Tibial nerve (tissue), 4 donors: ENCODE results near the gene RASGRF1. TPM values are rescaled to one million over a fixed set of nuclear protein-coding genes. Genes with fewer than 3 reads are reported as not detected.

Experiments used
- DNase-seq, 2 donors: peaks; one replicate each; pipeline ENCODE4 v3.0.0-alpha.2; 2019; ENCODE audit warnings: low spot score in 2 of 2
- H3K27ac ChIP-seq, 4 donors: fragments of 200-600 bp; sonication (generic) in 3 of 4; one replicate each; pipeline ENCODE4 v1.5.1; 2017 to 2019; ENCODE audit warnings: mild to moderate bottlenecking in 1 of 4
- H3K27me3 ChIP-seq, 2 donors: fragments of 200-600 bp; sonication (generic) in 1 of 2; one replicate each; pipeline versions ENCODE4 v1.5.1 to v1.6.0; 2017 to 2019
- H3K36me3 ChIP-seq, 3 donors: fragments of 200-600 bp; sonication (generic); one replicate each; pipeline ENCODE4 v1.5.1; 2018 to 2019
- H3K4me1 ChIP-seq, 4 donors: fragments of 200-600 bp; sonication (generic) in 3 of 4; one replicate each; pipeline ENCODE4 v1.5.1; 2017 to 2019
- H3K4me3 ChIP-seq, 4 donors: fragments of 200-600 bp; sonication (generic) in 3 of 4; one replicate each; pipeline ENCODE4 v1.5.1; 2017 to 2019; ENCODE audit warnings: mild to moderate bottlenecking in 1 of 4, moderate library complexity in 1 of 4
- H3K9me3 ChIP-seq, 4 donors: fragments of 200-600 bp; sonication (generic) in 3 of 4; one replicate each; pipeline ENCODE4 v1.5.1; 2017 to 2019
- CTCF ChIP-seq, 5 experiments: fragments of 200-600 bp in 3 of 5; fragments of 450-650 bp in 2 of 5; sonication (generic) in 3 of 5; IDR thresholded peaks; one replicate each; pipeline ENCODE4 v1.5.1; 2016 to 2019; ENCODE audit warnings: antibody characterized with exemption in 5 of 5, mild to moderate bottlenecking in 3 of 5, moderate library complexity in 2 of 5
- EP300 ChIP-seq, 2 donors: sonication (generic); formaldehyde crosslinking; IDR thresholded peaks; one replicate each; pipeline ENCODE4 v1.6.1; 2017; ENCODE audit warnings: antibody characterized with exemption in 2 of 2, mild to moderate bottlenecking in 1 of 2
- POLR2A ChIP-seq, 2 donors: fragments of 450-650 bp; IDR thresholded peaks; one replicate each; pipeline ENCODE4 v1.6.1; 2017; ENCODE audit warnings: antibody characterized with exemption in 2 of 2, mild to moderate bottlenecking in 2 of 2, moderate library complexity in 2 of 2
- WGBS, 2 donors: methylation state at CpG; one replicate each; pipeline ENCODE4 v1.1.5; 2018; 5-methylcytosine and 5-hydroxymethylcytosine counted together
- total RNA-seq, 4 donors: library from RNA; depleted of rRNA; stranded (reverse); fragments of >200 nt; gene quantifications; one replicate each; pipeline ENCODE4 v1.1.0, GENCODE V29; 2016

The RASGRF1 gene
- total RNA-seq, 4 donors from 2014 or later, result 0.30 to 0.98 (median 0.65) TPM

GRCh38 chr15:78947506-78947905 lies 143.1 kb downstream of the RASGRF1 start:
- H3K27me3 ChIP-seq, result peaks cover 0 to 4% of the 10 kb centered on the region in 2 donors
- no peak for DNase-seq
- H3K4me3 ChIP-seq, result no peak overlapping the region
- WGBS, 2 donors, result 71 to 95% methylated on average over 5 of the region's 5 CpGs
- TF ChIP-seq EP300 (IDR thresholded peaks at IDR 0.05) (no peak), CTCF (IDR thresholded peaks at IDR 0.05) (no peak), POLR2A (IDR thresholded peaks at IDR 0.05) (no peak)
- no peaks in the 10 kb centered on the region for H3K36me3 ChIP-seq
- no peak overlapping the region for H3K27ac ChIP-seq
- H3K9me3 ChIP-seq, result no peaks in the 10 kb centered on the region
- peaks cover 0 to 24% (median 10%) of the 10 kb centered on the region in 4 donors for H3K4me1 ChIP-seq

DNA sequence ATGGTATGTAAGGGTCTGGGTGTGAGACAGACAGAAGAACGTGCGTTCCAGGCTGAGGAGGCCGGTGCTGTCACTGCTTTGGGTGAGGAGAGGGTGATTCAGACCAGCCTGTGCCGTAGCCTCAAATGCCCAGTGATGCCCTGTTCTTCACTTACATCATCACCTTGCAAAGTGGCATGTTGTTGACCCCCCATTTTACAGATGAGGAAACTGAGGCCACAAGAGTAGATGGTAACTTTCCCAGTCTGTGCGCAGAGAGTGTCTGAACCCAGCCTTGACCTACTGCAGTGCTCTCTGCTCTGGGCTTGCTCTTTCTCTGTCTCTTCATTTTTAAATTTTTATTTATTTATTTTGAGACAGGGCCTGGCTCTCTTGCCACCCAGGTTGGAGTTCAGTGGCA lies 144.1 kb downstream of the RASGRF1 start:
- 72 to 93% methylated on average over 5 of the region's 5 CpGs for WGBS, 2 donors
- Histone ChIP-seq H3K27ac (no peak overlapping the region), H3K27me3 (peaks cover 0 to 4% of the 10 kb centered on the region in 2 donors), H3K36me3 (no peaks in the 10 kb centered on the region), H3K4me1 (peaks cover 0 to 19% (median 5%) of the 10 kb centered on the region in 4 donors), H3K4me3 (no peak overlapping the region), H3K9me3 (no peaks in the 10 kb centered on the region)
- DNase-seq, result no peak
- TF ChIP-seq CTCF (IDR thresholded peaks at IDR 0.05) (no peak), EP300 (IDR thresholded peaks at IDR 0.05) (no peak), POLR2A (IDR thresholded peaks at IDR 0.05) (no peak)

- 3 to 4% methylated on average over 29 to 52 of the region's 71 CpGs for WGBS, 2 donors
- H3K27ac ChIP-seq, result peak within 1 kb of the TSS; percentile 72 to 88 (median 81)
- peaks cover 0 to 14% (median 0%) of the 10 kb centered on the region in 4 donors for H3K4me1 ChIP-seq
- DNase-seq, result peak; percentile 42 to 51
- no peaks in the 10 kb centered on the region for H3K9me3 ChIP-seq
- TF ChIP-seq EP300 (IDR thresholded peaks at IDR 0.05) (peak in 1 of 2 donors; percentile 86), CTCF (IDR thresholded peaks at IDR 0.05) (no peak), POLR2A (IDR thresholded peaks at IDR 0.05) (peak; percentile 54 to 76)
- peak within 1 kb of the TSS; percentile 50 to 81 (median 64) for H3K4me3 ChIP-seq
- no peaks in the 10 kb centered on the region for H3K36me3 ChIP-seq
- peaks cover 0 to 4% of the 10 kb centered on the region in 2 donors for H3K27me3 ChIP-seq
Measured at GRCh38 chr15:78944669-78945407, 145.7 kb downstream of the RASGRF1 start, which contains the start of gene CTSH. CTSH (minus strand) TSS chr15:78945046; CDS start chr15:78944981, 65 bp downstream.

DNA sequence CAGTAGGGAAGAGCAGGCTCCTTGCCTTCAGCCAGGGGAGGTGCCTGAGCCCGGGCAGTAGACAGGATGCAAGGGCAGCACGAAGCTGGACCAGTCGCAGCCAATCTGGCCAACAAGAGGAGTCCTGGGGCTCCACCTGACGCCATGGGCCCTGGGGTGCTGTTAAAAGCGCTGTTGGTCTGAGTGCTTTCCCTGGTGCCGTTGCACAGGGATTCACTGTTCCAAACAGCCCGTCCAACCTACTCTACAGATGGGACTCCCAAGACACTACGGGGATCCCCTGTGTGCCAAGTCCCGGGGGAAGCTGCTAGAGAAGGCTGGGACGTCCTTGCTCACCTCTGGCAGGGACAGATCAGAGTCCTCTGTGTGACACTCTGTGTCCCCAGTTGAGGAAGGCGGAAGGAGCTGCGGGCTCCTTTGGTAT lies 146.4 kb downstream of the RASGRF1 start:
- Histone ChIP-seq H3K27me3 (peaks cover 0 to 4% of the 10 kb centered on the region in 2 donors), H3K4me1 (peaks cover 0 to 19% (median 0%) of the 10 kb centered on the region in 4 donors), H3K36me3 (no peaks in the 10 kb centered on the region), H3K4me3 (peak overlapping the region; percentile 50 to 81 (median 64)), H3K9me3 (no peaks in the 10 kb centered on the region), H3K27ac (peak overlapping the region; percentile 72 to 88 (median 81))
- no peak for DNase-seq
- TF ChIP-seq CTCF (IDR thresholded peaks at IDR 0.05) (no peak), EP300 (IDR thresholded peaks at IDR 0.05) (no peak), POLR2A (IDR thresholded peaks at IDR 0.05) (no peak)
- whole genome bisulfite sequencing, 2 donors, result 41 to 46% methylated on average over 5 to 9 of the region's 12 CpGs

DNA sequence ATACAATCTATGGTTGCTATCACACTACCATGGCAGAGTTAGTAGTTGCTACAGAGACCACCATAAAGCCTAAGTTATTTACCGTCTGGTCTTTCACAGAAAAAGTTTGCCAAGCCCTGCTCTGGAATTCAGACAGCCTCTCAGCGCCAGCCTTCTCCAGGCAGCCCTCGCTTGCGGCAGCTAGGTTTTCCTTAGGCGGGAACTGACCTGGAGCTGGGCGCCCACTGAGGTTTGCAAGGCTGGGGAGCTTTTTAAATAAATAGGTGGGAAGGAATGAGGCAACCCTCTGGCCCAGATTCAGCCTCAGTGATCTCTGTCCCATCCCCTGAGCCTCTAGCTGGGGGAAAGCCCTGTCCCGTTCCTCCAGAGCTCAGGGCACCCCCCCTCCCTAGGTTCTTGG lies 146.9 kb downstream of the RASGRF1 start:
- TF ChIP-seq CTCF (IDR thresholded peaks at IDR 0.05) (no peak), EP300 (IDR thresholded peaks at IDR 0.05) (no peak), POLR2A (IDR thresholded peaks at IDR 0.05) (no peak)
- 56 to 65% methylated on average over 7 of the region's 7 CpGs for WGBS, 2 donors
- no peak for DNase-seq
- Histone ChIP-seq H3K9me3 (no peaks in the 10 kb centered on the region), H3K27me3 (peaks cover 0 to 4% of the 10 kb centered on the region in 2 donors), H3K27ac (peak overlapping the region; percentile 72 to 88 (median 81)), H3K4me1 (peaks cover 0 to 22% (median under 1%) of the 10 kb centered on the region in 4 donors), H3K36me3 (no peaks in the 10 kb centered on the region), H3K4me3 (peak overlapping the region; percentile 50 to 81 (median 64))
